Type B pancreatic cell (in vitro differentiated cells): ENCODE measurements around the gene SLC35F2. TPM values are rescaled to one million over a fixed set of nuclear protein-coding genes. Genes with fewer than 3 reads are reported as not detected.

Experiments used
- DNase-seq: peaks from one replicate; pipeline ENCODE4 v3.0.0; 2021; ENCODE audit warnings: mixed read lengths; ENCODE audit not compliant: unreplicated experiment; ENCODE audit errors: extremely low spot score
- H3K27ac Mint-ChIP-seq: 2 replicates; pipeline ENCODE4 v1.8.0; 2021; ENCODE audit warnings: mild to moderate bottlenecking, mixed read lengths
- H3K27me3 Mint-ChIP-seq: 2 replicates; pipeline ENCODE4 v1.8.0; 2021; ENCODE audit warnings: mixed read lengths
- H3K36me3 Mint-ChIP-seq: 2 replicates; pipeline ENCODE4 v1.8.0; 2021; ENCODE audit warnings: mixed read lengths
- H3K4me1 Mint-ChIP-seq: one replicate; pipeline ENCODE4 v1.8.0; 2021; ENCODE audit warnings: mixed read lengths; ENCODE audit not compliant: unreplicated experiment
- H3K4me3 Mint-ChIP-seq: 2 replicates; pipeline ENCODE4 v1.8.0; 2021; ENCODE audit warnings: mild to moderate bottlenecking, mixed read lengths
- H3K9me3 Mint-ChIP-seq: 2 replicates; pipeline ENCODE4 v1.8.0; 2021; ENCODE audit warnings: mixed read lengths
- total RNA-seq: library from RNA; stranded (reverse); gene quantifications from 2 replicates; pipeline ENCODE4 v1.2.1, GENCODE V29; 2021; ENCODE audit warnings: low replicate concordance
- TF ChIP-seq, protein P1 (sequence below): fragments of 200-600 bp; sonication (generic); conservative IDR thresholded peaks from 2 replicates; pipeline ENCODE4 v1.5.0; 2021; ENCODE audit warnings: antibody characterized with exemption, mild to moderate bottlenecking

The SLC35F2 gene
- total RNA-seq, 1 donor from 2014 or later, result 9.5 TPM

GRCh38 chr11:107751082-107751481, 107.5 kb downstream of the SLC35F2 start:
- Mint-ChIP-seq H3K9me3 (no peaks in the 10 kb centered on the region), H3K4me3 (no peak overlapping the region), H3K4me1 (no peaks in the 10 kb centered on the region), H3K27ac (no peak overlapping the region), H3K36me3 (no peaks in the 10 kb centered on the region), H3K27me3 (no peaks in the 10 kb centered on the region)
- DNase-seq, result no peak
- TF ChIP-seq, protein P1, sequence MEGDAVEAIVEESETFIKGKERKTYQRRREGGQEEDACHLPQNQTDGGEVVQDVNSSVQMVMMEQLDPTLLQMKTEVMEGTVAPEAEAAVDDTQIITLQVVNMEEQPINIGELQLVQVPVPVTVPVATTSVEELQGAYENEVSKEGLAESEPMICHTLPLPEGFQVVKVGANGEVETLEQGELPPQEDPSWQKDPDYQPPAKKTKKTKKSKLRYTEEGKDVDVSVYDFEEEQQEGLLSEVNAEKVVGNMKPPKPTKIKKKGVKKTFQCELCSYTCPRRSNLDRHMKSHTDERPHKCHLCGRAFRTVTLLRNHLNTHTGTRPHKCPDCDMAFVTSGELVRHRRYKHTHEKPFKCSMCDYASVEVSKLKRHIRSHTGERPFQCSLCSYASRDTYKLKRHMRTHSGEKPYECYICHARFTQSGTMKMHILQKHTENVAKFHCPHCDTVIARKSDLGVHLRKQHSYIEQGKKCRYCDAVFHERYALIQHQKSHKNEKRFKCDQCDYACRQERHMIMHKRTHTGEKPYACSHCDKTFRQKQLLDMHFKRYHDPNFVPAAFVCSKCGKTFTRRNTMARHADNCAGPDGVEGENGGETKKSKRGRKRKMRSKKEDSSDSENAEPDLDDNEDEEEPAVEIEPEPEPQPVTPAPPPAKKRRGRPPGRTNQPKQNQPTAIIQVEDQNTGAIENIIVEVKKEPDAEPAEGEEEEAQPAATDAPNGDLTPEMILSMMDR, result no peak

GRCh38 chr11:107750313-107750712, 108.3 kb downstream of the SLC35F2 start:
- no peaks in the 10 kb centered on the region for H3K27me3 Mint-ChIP-seq
- no peak for DNase-seq
- TF ChIP-seq, protein P1, result no peak
- H3K4me1 Mint-ChIP-seq, result no peaks in the 10 kb centered on the region
- H3K4me3 Mint-ChIP-seq, result no peak overlapping the region
- H3K36me3 Mint-ChIP-seq, result no peaks in the 10 kb centered on the region
- no peak overlapping the region for H3K27ac Mint-ChIP-seq
- H3K9me3 Mint-ChIP-seq, result no peaks in the 10 kb centered on the region

- Mint-ChIP-seq H3K9me3 (no peaks in the 10 kb centered on the region), H3K4me1 (no peaks in the 10 kb centered on the region), H3K27me3 (no peaks in the 10 kb centered on the region), H3K36me3 (no peaks in the 10 kb centered on the region), H3K4me3 (no peak overlapping the region), H3K27ac (no peak overlapping the region)
- TF ChIP-seq, protein P1, result no peak
- no peak for DNase-seq
Measured at GRCh38 chr11:107747622-107748021, 111.0 kb downstream of the SLC35F2 start.

DNA sequence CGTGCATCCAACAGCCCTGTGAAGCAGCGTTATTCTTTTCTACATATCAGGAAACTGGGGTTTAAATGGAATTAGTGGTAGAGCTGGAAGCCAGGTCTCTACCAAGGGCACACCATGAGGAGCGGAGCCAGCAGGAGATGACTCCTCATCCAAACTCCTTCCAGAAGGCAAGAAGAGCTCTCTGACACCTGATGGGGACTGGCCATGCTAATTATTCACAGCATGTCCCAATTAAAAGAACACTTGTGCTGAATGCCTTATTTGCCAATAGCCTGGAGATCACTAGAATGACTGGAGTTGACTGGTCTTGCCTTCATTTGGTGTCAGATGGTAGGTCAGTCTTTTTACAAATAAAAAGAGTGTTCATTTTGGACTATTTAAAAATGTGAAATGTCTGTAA, 113.9 kb downstream of the SLC35F2 start:
- no peaks in the 10 kb centered on the region for H3K4me1 Mint-ChIP-seq
- TF ChIP-seq, protein P1, result no peak
- DNase-seq, result no peak
- no peaks in the 10 kb centered on the region for H3K9me3 Mint-ChIP-seq
- H3K4me3 Mint-ChIP-seq, result no peak overlapping the region
- no peaks in the 10 kb centered on the region for H3K27me3 Mint-ChIP-seq
- H3K27ac Mint-ChIP-seq, result no peak overlapping the region
- no peaks in the 10 kb centered on the region for H3K36me3 Mint-ChIP-seq

- H3K9me3 Mint-ChIP-seq, result no peaks in the 10 kb centered on the region
- DNase-seq, result no peak
- H3K36me3 Mint-ChIP-seq, result no peaks in the 10 kb centered on the region
- no peak overlapping the region for H3K4me3 Mint-ChIP-seq
- no peaks in the 10 kb centered on the region for H3K4me1 Mint-ChIP-seq
- no peak overlapping the region for H3K27ac Mint-ChIP-seq
- H3K27me3 Mint-ChIP-seq, result no peaks in the 10 kb centered on the region
- TF ChIP-seq, protein P1, result no peak
Measured at GRCh38 chr11:107743191-107743590, 115.4 kb downstream of the SLC35F2 start.
